Measurements from ENCODE around the gene CLIP2.
"Not testable (repeated sequence)": the region's sequence is repeated elsewhere in the genome, so short reads cannot be mapped to it uniquely, and the experiment has no call there.

DNA sequence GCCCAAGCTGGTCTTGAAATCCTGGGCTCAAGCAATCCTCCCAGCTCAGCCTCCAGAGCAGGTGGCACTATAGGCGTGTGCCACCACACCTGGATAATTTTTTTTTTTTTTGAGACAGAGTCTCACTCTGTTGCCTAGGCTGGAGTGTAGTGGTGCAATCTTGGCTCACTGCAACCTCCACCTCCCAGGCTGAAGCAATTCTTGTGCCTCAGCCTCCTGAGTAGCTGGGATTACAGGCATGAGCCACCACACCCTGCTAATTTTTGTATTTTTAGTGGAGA is 148.0 kb downstream of the CLIP2 start:
- TF ChIP-seq, protein P1, sequence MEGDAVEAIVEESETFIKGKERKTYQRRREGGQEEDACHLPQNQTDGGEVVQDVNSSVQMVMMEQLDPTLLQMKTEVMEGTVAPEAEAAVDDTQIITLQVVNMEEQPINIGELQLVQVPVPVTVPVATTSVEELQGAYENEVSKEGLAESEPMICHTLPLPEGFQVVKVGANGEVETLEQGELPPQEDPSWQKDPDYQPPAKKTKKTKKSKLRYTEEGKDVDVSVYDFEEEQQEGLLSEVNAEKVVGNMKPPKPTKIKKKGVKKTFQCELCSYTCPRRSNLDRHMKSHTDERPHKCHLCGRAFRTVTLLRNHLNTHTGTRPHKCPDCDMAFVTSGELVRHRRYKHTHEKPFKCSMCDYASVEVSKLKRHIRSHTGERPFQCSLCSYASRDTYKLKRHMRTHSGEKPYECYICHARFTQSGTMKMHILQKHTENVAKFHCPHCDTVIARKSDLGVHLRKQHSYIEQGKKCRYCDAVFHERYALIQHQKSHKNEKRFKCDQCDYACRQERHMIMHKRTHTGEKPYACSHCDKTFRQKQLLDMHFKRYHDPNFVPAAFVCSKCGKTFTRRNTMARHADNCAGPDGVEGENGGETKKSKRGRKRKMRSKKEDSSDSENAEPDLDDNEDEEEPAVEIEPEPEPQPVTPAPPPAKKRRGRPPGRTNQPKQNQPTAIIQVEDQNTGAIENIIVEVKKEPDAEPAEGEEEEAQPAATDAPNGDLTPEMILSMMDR (conservative IDR thresholded peaks at IDR 0.05 in 1 of 2, IDR thresholded peaks at IDR 0.05 in 1 of 2; ENCODE audit: extremely low read depth in 1 of 2, insufficient read depth in 1 of 2, low read depth in 1 of 2, low read length in 2 of 2): not testable (repeated sequence)
- not testable (repeated sequence) for TF ChIP-seq EZH2 (IDR thresholded peaks at IDR 0.05; ENCODE audit: borderline replicate concordance, low read length)
